Colonic mucosa (tissue), 4 donors: ENCODE data around the gene RMND5B. TPM values are rescaled to one million over a fixed set of nuclear protein-coding genes. Genes with fewer than 3 reads are reported as not detected.
A peak's percentile ranks its signal among the peaks of the same experiment; 100 is the strongest.

Source experiments
- DNase-seq: peaks from one replicate; pipeline ENCODE4 v3.0.0-alpha.2; 2020
- H3K27ac ChIP-seq: fragments of 200-600 bp; one replicate; pipeline ENCODE4 v1.8.0; 2021
- H3K27me3 ChIP-seq: fragments of 200-600 bp; one replicate; pipeline ENCODE4 v1.8.0; 2021
- H3K36me3 ChIP-seq: fragments of 200-600 bp; one replicate; pipeline ENCODE4 v1.8.0; 2021
- H3K4me1 ChIP-seq: fragments of 200-600 bp; one replicate; pipeline ENCODE4 v1.8.0; 2021; ENCODE audit warnings: mild to moderate bottlenecking
- H3K4me3 ChIP-seq: fragments of 200-600 bp; one replicate; pipeline ENCODE4 v1.8.0; 2021
- H3K9ac ChIP-seq, 2 donors: one replicate each; pipeline ENCODE4 v1.7.0; 2013; ENCODE audit warnings: control low read depth in 2 of 2, low read depth in 2 of 2, low read length in 2 of 2
- H3K9me3 ChIP-seq: fragments of 200-600 bp; one replicate; pipeline ENCODE4 v1.8.0; 2021
- CTCF ChIP-seq: fragments of 200-600 bp; IDR thresholded peaks from one replicate; pipeline ENCODE4 v1.8.0; 2022; ENCODE audit warnings: antibody characterized with exemption, mild to moderate bottlenecking
- intact Hi-C: fragments of 100-400 bp; cut with DNase I; formaldehyde crosslinking; loops from one replicate; pipeline ENCODE4 v1.14.1; 2022
- total RNA-seq, 2 donors: library from RNA; stranded (reverse); fragmentation: NEBNext Ultra II Directional in 1 of 2; extraction: Animal tissue kit (Norgen Biotek cat#: 25700) in 1 of 2; gene quantifications; one replicate each; pipeline ENCODE4 v1.2.1, GENCODE V29; 2021
- donor health status: healthy.
- donor health status: DM: no; HTN: no; CAD: no.
- donor health status: DM: no; HTN: no; CAD: no.

The RMND5B gene
- total RNA-seq, 2 donors from 2014 or later: 31.9 to 50.1 TPM

- H3K9ac ChIP-seq: no peak overlapping the region
- H3K36me3 ChIP-seq: no peaks in the 10 kb centered on the region
- no peak overlapping the region for H3K27ac ChIP-seq
- no peak for TF ChIP-seq CTCF
- H3K4me3 ChIP-seq: no peak overlapping the region
- no peaks in the 10 kb centered on the region for H3K27me3 ChIP-seq
- no peaks in the 10 kb centered on the region for H3K4me1 ChIP-seq
- no peaks in the 10 kb centered on the region for H3K9me3 ChIP-seq
- no peak for DNase-seq
- intact Hi-C loops: no loop called here
Observed at GRCh38 chr5:178142642-178143041, 11.8 kb downstream of the RMND5B start.

GRCh38 chr5:178143246-178143645 lies 12.4 kb downstream of the RMND5B start:
- Histone ChIP-seq H3K36me3 (no peaks in the 10 kb centered on the region), H3K9ac (no peak overlapping the region), H3K9me3 (no peaks in the 10 kb centered on the region), H3K4me1 (no peaks in the 10 kb centered on the region), H3K27ac (no peak overlapping the region), H3K27me3 (no peaks in the 10 kb centered on the region), H3K4me3 (no peak overlapping the region)
- intact Hi-C loops: no loop called here
- DNase-seq: no peak
- no peak for TF ChIP-seq CTCF

- intact Hi-C loops: no loop called here
- H3K27me3 ChIP-seq: no peaks in the 10 kb centered on the region
- DNase-seq: peak; percentile 39
- no peak overlapping the region for H3K4me3 ChIP-seq
- H3K9me3 ChIP-seq: no peaks in the 10 kb centered on the region
- no peak overlapping the region for H3K9ac ChIP-seq
- H3K36me3 ChIP-seq: no peaks in the 10 kb centered on the region
- no peak for TF ChIP-seq CTCF
- H3K27ac ChIP-seq: no peak overlapping the region
- H3K4me1 ChIP-seq: no peaks in the 10 kb centered on the region
Observed at GRCh38 chr5:178143901-178144300, 13.1 kb downstream of the RMND5B start.

- peaks cover 5% of the 10 kb centered on the region for H3K36me3 ChIP-seq
- peak; percentile 70 for TF ChIP-seq CTCF
- no peaks in the 10 kb centered on the region for H3K27me3 ChIP-seq
- H3K4me3 ChIP-seq: no peak overlapping the region
- no peaks in the 10 kb centered on the region for H3K9me3 ChIP-seq
- H3K27ac ChIP-seq: no peak overlapping the region
- no peak overlapping the region for H3K9ac ChIP-seq
- intact Hi-C loops: loop anchor here (5.0 kb wide), 1 partner anchor 69 kb away; no protein-coding TSS in a partner anchor
- peak; percentile 77 for DNase-seq
- no peaks in the 10 kb centered on the region for H3K4me1 ChIP-seq
Observed at GRCh38 chr5:178145965-178146820, 15.4 kb downstream of the RMND5B start.

- no peak overlapping the region for H3K4me3 ChIP-seq
- H3K4me1 ChIP-seq: no peaks in the 10 kb centered on the region
- H3K27ac ChIP-seq: no peak overlapping the region
- DNase-seq: no peak
- H3K9me3 ChIP-seq: no peaks in the 10 kb centered on the region
- H3K9ac ChIP-seq: no peak overlapping the region
- TF ChIP-seq CTCF: no peak
- intact Hi-C loops: loop anchor here (5.0 kb wide), 1 partner anchor 70 kb away; no protein-coding TSS in a partner anchor
- H3K36me3 ChIP-seq: peaks cover 5% of the 10 kb centered on the region
- no peaks in the 10 kb centered on the region for H3K27me3 ChIP-seq
Observed at GRCh38 chr5:178147406-178147805, 16.6 kb downstream of the RMND5B start.
